Loucy (cell line): ENCODE measurements around the gene GTF2IRD1.

Experiments used
- CTCF ChIP-seq: fragments of 200-600 bp; sonication (generic); conservative IDR thresholded peaks from 2 replicates; pipeline ENCODE4 v1.5.1; 2014; ENCODE audit warnings: mild to moderate bottlenecking, antibody characterized with exemption, low read length
- EZH2phosphoT487 ChIP-seq: fragments of 200-600 bp; IDR thresholded peaks from 2 replicates; pipeline ENCODE4 v1.6.1; 2018; ENCODE audit warnings: antibody characterized with exemption, mild to moderate bottlenecking, moderate library complexity, borderline replicate concordance

- TF ChIP-seq CTCF, result no peak
- TF ChIP-seq EZH2phosphoT487, result no peak
Measured at GRCh38 chr7:74481458-74482196, 27.9 kb downstream of the GTF2IRD1 start.
